BE2C (cell line): ENCODE data around the gene MAN2B1.
A peak's percentile ranks its signal among the peaks of the same experiment; 100 is the strongest.
"Not testable (repeated sequence)": the region's sequence is repeated elsewhere in the genome, so short reads cannot be mapped to it uniquely, and the experiment has no call there.

Source experiments
- DNase-seq: peaks from one replicate; pipeline ENCODE4 v3.0.0-alpha.2; 2020
- H3K27me3 ChIP-seq: fragments of 250-450 bp; sonication (Bioruptor Pico); 2 replicates; pipeline ENCODE4 v1.5.1; 2020; ENCODE audit warnings: mild to moderate bottlenecking
- H3K36me3 ChIP-seq: fragments of 250-450 bp; sonication (Bioruptor Pico); 2 replicates; pipeline ENCODE4 v1.5.1; 2020; ENCODE audit warnings: mild to moderate bottlenecking
- H3K4me1 ChIP-seq: fragments of 250-450 bp; sonication (Bioruptor Pico); 2 replicates; pipeline ENCODE4 v1.5.1; 2020
- H3K4me3 ChIP-seq: 2 replicates; pipeline ENCODE4 v1.5.1; 2011; ENCODE audit warnings: low read depth, low read length
- H3K9me3 ChIP-seq: fragments of 250-450 bp; sonication (Bioruptor Pico); 2 replicates; pipeline ENCODE4 v1.5.1; 2020
- CTCF ChIP-seq: IDR thresholded peaks from 2 replicates; pipeline ENCODE4 v1.5.1; 2012; ENCODE audit warnings: mild to moderate bottlenecking, low read depth, low read length

The MAN2B1 gene

GRCh38 chr19:12680034-12680433 is 13.5 kb upstream of the MAN2B1 start:
- Histone ChIP-seq H3K9me3 (no peaks in the 10 kb centered on the region), H3K4me1 (no peaks in the 10 kb centered on the region), H3K4me3 (no peak overlapping the region), H3K27me3 (no peaks in the 10 kb centered on the region), H3K36me3 (peaks cover 42% of the 10 kb centered on the region)
- DNase-seq: no peak
- no peak for TF ChIP-seq CTCF

GRCh38 chr19:12678039-12678438 is 11.5 kb upstream of the MAN2B1 start:
- H3K36me3 ChIP-seq: peaks cover 57% of the 10 kb centered on the region
- not testable (repeated sequence) for H3K27me3 ChIP-seq, H3K4me3 ChIP-seq, H3K4me1 ChIP-seq, H3K9me3 ChIP-seq, DNase-seq

- no peak overlapping the region for H3K4me3 ChIP-seq
- H3K36me3 ChIP-seq: peaks cover 65% of the 10 kb centered on the region
- H3K4me1 ChIP-seq: no peaks in the 10 kb centered on the region
- DNase-seq: no peak
- H3K27me3 ChIP-seq: no peaks in the 10 kb centered on the region
- no peak for TF ChIP-seq CTCF
- H3K9me3 ChIP-seq: no peaks in the 10 kb centered on the region
Measured at GRCh38 chr19:12676928-12677327, 10.4 kb upstream of the MAN2B1 start.

- H3K4me1 ChIP-seq: no peaks in the 10 kb centered on the region
- peaks cover 69% of the 10 kb centered on the region for H3K36me3 ChIP-seq
- TF ChIP-seq CTCF: peak; percentile 94
- no peak overlapping the region for H3K4me3 ChIP-seq
- no peaks in the 10 kb centered on the region for H3K9me3 ChIP-seq
- no peaks in the 10 kb centered on the region for H3K27me3 ChIP-seq
- DNase-seq: peak; percentile 92
Measured at GRCh38 chr19:12676384-12676792, 9.8 kb upstream of the MAN2B1 start.

- Histone ChIP-seq H3K36me3 (peaks cover 69% of the 10 kb centered on the region), H3K9me3 (no peaks in the 10 kb centered on the region), H3K27me3 (no peaks in the 10 kb centered on the region), H3K4me3 (no peak overlapping the region), H3K4me1 (no peaks in the 10 kb centered on the region)
- TF ChIP-seq CTCF: no peak
- no peak for DNase-seq
Measured at GRCh38 chr19:12675940-12676339, 9.4 kb upstream of the MAN2B1 start.

- no peaks in the 10 kb centered on the region for H3K4me1 ChIP-seq
- TF ChIP-seq CTCF: no peak
- no peak overlapping the region for H3K4me3 ChIP-seq
- peaks cover 69% of the 10 kb centered on the region for H3K36me3 ChIP-seq
- H3K9me3 ChIP-seq: no peaks in the 10 kb centered on the region
- H3K27me3 ChIP-seq: no peaks in the 10 kb centered on the region
- no peak for DNase-seq
Measured at GRCh38 chr19:12675399-12675798, 8.9 kb upstream of the MAN2B1 start.

GRCh38 chr19:12672744-12673143 is 6.2 kb upstream of the MAN2B1 start:
- H3K9me3 ChIP-seq: no peaks in the 10 kb centered on the region
- TF ChIP-seq CTCF: no peak
- no peak for DNase-seq
- no peaks in the 10 kb centered on the region for H3K4me1 ChIP-seq
- H3K4me3 ChIP-seq: no peak overlapping the region
- H3K27me3 ChIP-seq: no peaks in the 10 kb centered on the region
- H3K36me3 ChIP-seq: peaks cover 58% of the 10 kb centered on the region
